Hepatocyte (in vitro differentiated cells): ENCODE results near the gene CSNK1A1L. TPM values are rescaled to one million over a fixed set of nuclear protein-coding genes. Genes with fewer than 3 reads are reported as not detected.

Source experiments
- DNase-seq: peaks from one replicate; pipeline ENCODE4 v3.0.0-alpha.2; 2016; ENCODE audit warnings: low spot score
- H2AFZ ChIP-seq: fragments of 200-600 bp; sonication (generic); 2 replicates; pipeline ENCODE4 v1.6.0; 2016; ENCODE audit warnings: antibody characterized with exemption, mild to moderate bottlenecking
- H3K27ac ChIP-seq: fragments of 200-600 bp; sonication (generic); 2 replicates; pipeline ENCODE4 v1.5.1; 2016; ENCODE audit warnings: mild to moderate bottlenecking
- H3K27me3 ChIP-seq: fragments of 200-600 bp; sonication (generic); 2 replicates; pipeline ENCODE4 v1.6.1; 2016
- H3K36me3 ChIP-seq: fragments of 200-600 bp; sonication (generic); replicated peaks from 2 replicates; pipeline ENCODE4 v1.5.1; 2016; ENCODE audit warnings: low read depth; ENCODE audit not compliant: insufficient read depth
- H3K4me1 ChIP-seq: fragments of 200-600 bp; sonication (generic); 2 replicates; pipeline ENCODE4 v1.5.1; 2016; ENCODE audit warnings: mild to moderate bottlenecking, moderate library complexity; ENCODE audit not compliant: insufficient read depth
- H3K4me2 ChIP-seq: fragments of 200-600 bp; sonication (generic); 2 replicates; pipeline ENCODE4 v1.6.0; 2016
- H3K4me3 ChIP-seq: fragments of 200-600 bp; sonication (generic); 2 replicates; pipeline ENCODE4 v1.5.1; 2016; ENCODE audit warnings: mild to moderate bottlenecking
- H3K79me2 ChIP-seq: fragments of 200-600 bp; sonication (generic); 2 replicates; pipeline ENCODE4 v1.6.0; 2017; ENCODE audit warnings: mild to moderate bottlenecking
- H3K9me2 ChIP-seq: fragments of 200-600 bp; sonication (generic); replicated peaks from 2 replicates; pipeline ENCODE4 v1.6.0; 2017; ENCODE audit warnings: mild to moderate bottlenecking; ENCODE audit not compliant: insufficient read depth
- H3K9me3 ChIP-seq: fragments of 200-600 bp; sonication (generic); 2 replicates; pipeline ENCODE4 v1.5.1; 2016; ENCODE audit warnings: low read depth, mild to moderate bottlenecking
- H4K20me1 ChIP-seq: fragments of 200-600 bp; sonication (generic); 2 replicates; pipeline ENCODE4 v1.6.0; 2016; ENCODE audit warnings: mild to moderate bottlenecking; ENCODE audit not compliant: insufficient read depth, poor library complexity, severe bottlenecking
- CTCF ChIP-seq: fragments of 200-600 bp; sonication (generic); IDR thresholded peaks from 2 replicates; pipeline ENCODE4 v1.5.1; 2016; ENCODE audit warnings: antibody characterized with exemption, mild to moderate bottlenecking; ENCODE audit not compliant: poor library complexity
- EZH2 ChIP-seq: fragments of 200-600 bp; sonication (generic); IDR thresholded peaks from 2 replicates; pipeline ENCODE4 v1.6.1; 2016; ENCODE audit warnings: antibody characterized with exemption, mild to moderate bottlenecking, borderline replicate concordance
- EZH2phosphoT487 ChIP-seq: fragments of 200-600 bp; sonication (generic); IDR thresholded peaks from one replicate; pipeline ENCODE4 v1.6.1; 2018; ENCODE audit warnings: antibody characterized with exemption, mild to moderate bottlenecking, low read depth, moderate library complexity; ENCODE audit not compliant: unreplicated experiment, severe bottlenecking
- WGBS: methylation state at CpG from one replicate; pipeline ENCODE4 v1.1.6; 2016; ENCODE audit warnings: low lambda C conversion rate; ENCODE audit errors: missing lambda C conversion rate; 5-methylcytosine and 5-hydroxymethylcytosine counted together
- polyA plus RNA-seq: library from polyadenylated mRNA; unstranded; fragments of >200 nt; fragmentation: Nextera tagmentation; extraction: Ambion mirVana; gene quantifications from 2 replicates; pipeline ENCODE4 v1.2.1, GENCODE V29; 2016
- total RNA-seq: library from RNA; depleted of rRNA; stranded (reverse); fragments of >200 nt; gene quantifications from 2 replicates; pipeline ENCODE4 v1.2.3, GENCODE V29; 2014

The CSNK1A1L gene
- total and polyA plus RNA-seq, 2 experiments from 2014 or later: not detected

- H3K9me2 ChIP-seq: no peaks in the 10 kb centered on the region
- no peaks in the 10 kb centered on the region for H3K79me2 ChIP-seq
- H2AFZ ChIP-seq: no peak overlapping the region
- H3K36me3 ChIP-seq: no peaks in the 10 kb centered on the region
- WGBS: 61% methylated on average over 3 of the region's 3 CpGs
- TF ChIP-seq EZH2phosphoT487 (no peak), CTCF (no peak), EZH2 (no peak)
- H3K9me3 ChIP-seq: no peaks in the 10 kb centered on the region
- H3K27ac ChIP-seq: no peak overlapping the region
- no peaks in the 10 kb centered on the region for H3K27me3 ChIP-seq
- no peaks in the 10 kb centered on the region for H3K4me1 ChIP-seq
- H3K4me3 ChIP-seq: no peak overlapping the region
- H3K4me2 ChIP-seq: no peak overlapping the region
- no peak for DNase-seq
- no peaks in the 10 kb centered on the region for H4K20me1 ChIP-seq
Measured at GRCh38 chr13:37094099-37094498, 11.4 kb downstream of the CSNK1A1L start.

GRCh38 chr13:37091835-37092234 is 13.6 kb downstream of the CSNK1A1L start:
- Histone ChIP-seq H3K9me3 (no peaks in the 10 kb centered on the region), H3K36me3 (no peaks in the 10 kb centered on the region), H3K27me3 (no peaks in the 10 kb centered on the region), H3K27ac (no peak overlapping the region), H3K9me2 (no peaks in the 10 kb centered on the region), H2AFZ (no peak overlapping the region), H3K79me2 (no peaks in the 10 kb centered on the region), H3K4me1 (no peaks in the 10 kb centered on the region), H4K20me1 (no peaks in the 10 kb centered on the region), H3K4me2 (no peak overlapping the region), H3K4me3 (no peak overlapping the region)
- 78% methylated on average over 1 of the region's 1 CpG for WGBS
- DNase-seq: no peak
- TF ChIP-seq EZH2 (no peak), CTCF (no peak), EZH2phosphoT487 (no peak)

GRCh38 chr13:37090912-37091311 is 14.6 kb downstream of the CSNK1A1L start:
- Histone ChIP-seq H3K36me3 (no peaks in the 10 kb centered on the region), H3K4me3 (no peak overlapping the region), H3K27ac (no peak overlapping the region), H3K9me2 (no peaks in the 10 kb centered on the region), H3K79me2 (no peaks in the 10 kb centered on the region), H4K20me1 (no peaks in the 10 kb centered on the region), H3K9me3 (no peaks in the 10 kb centered on the region), H3K4me1 (no peaks in the 10 kb centered on the region), H2AFZ (no peak overlapping the region), H3K4me2 (no peak overlapping the region), H3K27me3 (no peaks in the 10 kb centered on the region)
- 86% methylated on average over 2 of the region's 2 CpGs for whole genome bisulfite sequencing
- no peak for TF ChIP-seq EZH2phosphoT487
- no peak for TF ChIP-seq CTCF
- no peak for TF ChIP-seq EZH2
- no peak for DNase-seq

- Histone ChIP-seq H4K20me1 (no peaks in the 10 kb centered on the region), H3K27me3 (no peaks in the 10 kb centered on the region), H3K36me3 (no peaks in the 10 kb centered on the region), H3K4me2 (no peak overlapping the region), H3K4me1 (no peaks in the 10 kb centered on the region), H3K9me2 (no peaks in the 10 kb centered on the region), H3K27ac (no peak overlapping the region), H3K4me3 (no peak overlapping the region), H3K9me3 (no peaks in the 10 kb centered on the region), H2AFZ (no peak overlapping the region), H3K79me2 (no peaks in the 10 kb centered on the region)
- WGBS: 93% methylated on average over 3 of the region's 3 CpGs
- TF ChIP-seq EZH2phosphoT487: no peak
- DNase-seq: no peak
Measured at GRCh38 chr13:37089495-37089894, 16.0 kb downstream of the CSNK1A1L start.
